Stimulated activated naive CD8-positive, alpha-beta T cell treated with anti-CD3 and anti-CD28 coated beads, Interleukin-15, amount 100 ng/mL, for 72 hours (primary cell): ENCODE measurements around the gene ORAI3.
A peak's percentile ranks its signal among the peaks of the same experiment; 100 is the strongest.

ENCODE experiments used
- ATAC-seq: fragments of 150-1000 bp; cut with Tn5 transposase; 2 replicates; pipeline ENCODE4 v1.10.0; 2021; ENCODE audit warnings: mild to moderate bottlenecking, moderate library complexity
- DNase-seq, 2 donors: peaks; one replicate each; pipeline ENCODE4 v3.0.0; 2021 to 2022
- H3K27ac Mint-ChIP-seq, 2 donors: one replicate each; pipeline ENCODE4 v1.8.0; 2022; ENCODE audit warnings: mild to moderate bottlenecking in 2 of 2, mixed read lengths in 2 of 2, moderate library complexity in 2 of 2
- H3K27me3 Mint-ChIP-seq: one replicate; pipeline ENCODE4 v1.8.0; 2022; ENCODE audit warnings: mixed read lengths
- H3K4me1 Mint-ChIP-seq: one replicate; pipeline ENCODE4 v1.8.0; 2022; ENCODE audit warnings: mild to moderate bottlenecking, mixed read lengths
- H3K4me3 Mint-ChIP-seq, 2 donors: one replicate each; pipeline ENCODE4 v1.8.0; 2022; ENCODE audit warnings: mild to moderate bottlenecking in 2 of 2, mixed read lengths in 2 of 2, moderate library complexity in 1 of 2
- H3K9me3 Mint-ChIP-seq, 2 donors: one replicate each; pipeline ENCODE4 v1.8.0; 2022; ENCODE audit warnings: mixed read lengths in 2 of 2

ORAI3 gene

DNA sequence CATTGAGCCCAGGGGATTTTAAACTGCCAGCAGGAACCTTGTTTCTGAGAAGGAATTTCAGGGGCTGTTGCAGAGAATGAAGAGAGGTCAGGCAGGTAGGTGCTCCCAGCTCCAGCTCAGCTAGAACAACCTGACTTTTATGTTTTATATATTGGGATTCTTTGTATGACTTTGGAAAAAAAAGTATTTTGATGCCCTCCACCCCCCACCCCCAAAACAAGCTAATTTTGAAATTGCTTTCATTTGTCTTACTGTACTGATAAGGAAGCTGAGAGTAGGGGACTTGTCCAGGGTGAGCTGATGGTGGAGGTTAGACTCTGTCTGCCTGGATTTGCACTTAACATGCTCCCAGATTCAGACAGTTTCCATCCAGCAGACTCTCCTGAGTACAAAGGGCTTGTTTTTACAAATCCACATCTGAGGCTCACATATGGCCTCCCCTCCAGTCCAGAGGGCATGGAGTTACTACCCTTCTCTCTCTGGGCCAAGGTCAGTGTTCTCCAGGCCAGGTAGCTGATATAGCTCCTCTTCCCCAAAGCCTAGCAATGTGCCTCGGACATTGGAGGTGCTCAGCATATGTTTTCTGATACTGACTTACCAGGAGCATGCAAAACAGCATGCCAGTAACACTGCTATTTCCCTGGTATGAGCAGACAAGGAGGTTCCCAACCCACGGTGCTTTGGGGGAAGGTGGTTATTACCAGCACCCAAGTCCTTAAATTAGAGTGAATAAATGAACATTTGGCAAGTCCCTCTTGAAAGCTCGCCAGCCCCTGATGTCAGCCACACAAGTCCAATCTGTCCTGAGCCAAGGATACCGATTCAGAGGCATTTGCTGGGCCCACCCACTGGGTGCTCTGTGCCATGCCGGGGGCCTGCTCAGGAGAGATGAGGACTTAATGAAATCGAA is 50.2 kb downstream of the ORAI3 start:
- H3K9me3 Mint-ChIP-seq = no peaks in the 10 kb centered on the region
- no peak overlapping the region for H3K4me3 Mint-ChIP-seq
- no peaks in the 10 kb centered on the region for H3K27me3 Mint-ChIP-seq
- ATAC-seq (no peak), DNase-seq (no peak)
- no peak overlapping the region for H3K27ac Mint-ChIP-seq
- H3K4me1 Mint-ChIP-seq = peaks cover 21% of the 10 kb centered on the region

GRCh38 chr16:31000671-31001382 is 52.0 kb downstream of the ORAI3 start:
- no peak overlapping the region for H3K4me3 Mint-ChIP-seq
- no peak for DNase-seq
- no peak overlapping the region for H3K27ac Mint-ChIP-seq
- H3K9me3 Mint-ChIP-seq = no peaks in the 10 kb centered on the region
- H3K4me1 Mint-ChIP-seq = peaks cover 7% of the 10 kb centered on the region
- no peak for ATAC-seq
- H3K27me3 Mint-ChIP-seq = no peaks in the 10 kb centered on the region

DNA sequence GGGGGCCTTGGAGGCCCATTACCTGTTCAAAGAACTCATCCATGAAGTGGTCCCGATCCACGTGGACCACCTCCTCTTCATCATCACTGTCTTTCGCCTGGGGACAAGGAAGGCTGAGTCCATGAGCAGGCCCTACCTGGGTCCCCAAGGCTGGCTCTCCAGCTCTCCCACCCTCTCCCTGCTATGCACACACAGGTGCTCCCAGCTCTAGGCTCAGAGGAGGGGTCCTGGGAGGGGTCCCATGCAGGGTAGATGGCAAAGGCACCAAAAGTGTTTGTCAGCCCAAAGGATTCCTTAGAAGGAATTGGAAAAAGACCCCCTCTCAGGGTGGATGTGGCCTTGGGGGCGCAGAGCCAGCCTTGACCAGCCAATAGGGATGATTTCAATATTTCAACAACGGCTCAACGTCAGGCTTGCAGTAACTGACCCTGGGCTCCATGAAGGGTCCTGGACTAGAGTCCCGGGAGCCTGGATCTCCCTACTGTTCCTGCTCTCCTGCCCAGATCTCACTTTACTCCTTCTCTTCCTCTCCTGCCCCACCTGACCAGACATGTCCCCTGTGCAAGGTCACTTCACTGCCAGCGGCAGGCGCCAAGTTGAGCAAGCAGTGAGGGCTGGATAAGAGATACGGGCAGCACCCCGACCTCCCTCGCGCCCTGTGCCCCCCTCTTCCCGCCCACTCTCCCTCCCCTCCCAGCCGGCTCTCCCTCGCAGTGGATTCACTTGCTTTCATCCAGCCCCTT is 52.8 kb downstream of the ORAI3 start:
- H3K4me1 Mint-ChIP-seq = peaks cover under 1% of the 10 kb centered on the region
- H3K27me3 Mint-ChIP-seq = no peaks in the 10 kb centered on the region
- DNase-seq (no peak), ATAC-seq (no peak)
- H3K9me3 Mint-ChIP-seq = no peaks in the 10 kb centered on the region
- H3K27ac Mint-ChIP-seq = peak overlapping the region in 1 of 2 donors; percentile 78
- H3K4me3 Mint-ChIP-seq = no peak overlapping the region

GRCh38 chr16:31002250-31002700 is 53.4 kb downstream of the ORAI3 start:
- Mint-ChIP-seq H3K27ac (peak overlapping the region in 1 of 2 donors; percentile 78), H3K9me3 (no peaks in the 10 kb centered on the region), H3K27me3 (no peaks in the 10 kb centered on the region), H3K4me3 (no peak overlapping the region), H3K4me1 (no peaks in the 10 kb centered on the region)
- ATAC-seq = no peak
- DNase-seq = no peak

DNA sequence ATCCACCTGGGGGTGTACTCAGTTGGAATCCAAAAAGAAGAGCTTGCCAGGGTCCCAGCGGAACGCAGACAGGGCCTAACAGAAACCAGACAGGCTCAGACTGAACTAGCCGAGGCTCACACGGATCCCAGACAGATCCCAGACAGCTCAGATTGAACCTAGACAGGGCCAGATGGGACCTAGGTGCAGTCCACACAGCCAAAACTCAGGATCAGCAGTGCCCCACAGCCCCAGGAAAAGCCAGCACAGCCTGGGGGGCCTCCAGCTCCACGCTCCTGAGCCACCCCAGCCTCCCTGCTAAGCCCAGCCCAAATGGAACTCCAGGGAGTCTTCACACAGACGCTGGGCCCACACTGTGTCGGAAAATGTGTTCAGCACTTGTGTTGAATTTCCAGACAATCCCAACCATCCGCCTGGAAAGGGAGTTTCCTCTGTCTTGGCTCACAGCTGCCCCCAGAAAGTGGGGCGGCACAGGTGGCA is 54.0 kb downstream of the ORAI3 start:
- H3K9me3 Mint-ChIP-seq = no peaks in the 10 kb centered on the region
- H3K4me3 Mint-ChIP-seq = no peak overlapping the region
- H3K27ac Mint-ChIP-seq = no peak overlapping the region
- H3K4me1 Mint-ChIP-seq = no peaks in the 10 kb centered on the region
- no peaks in the 10 kb centered on the region for H3K27me3 Mint-ChIP-seq
- ATAC-seq = no peak
- DNase-seq = no peak

DNA sequence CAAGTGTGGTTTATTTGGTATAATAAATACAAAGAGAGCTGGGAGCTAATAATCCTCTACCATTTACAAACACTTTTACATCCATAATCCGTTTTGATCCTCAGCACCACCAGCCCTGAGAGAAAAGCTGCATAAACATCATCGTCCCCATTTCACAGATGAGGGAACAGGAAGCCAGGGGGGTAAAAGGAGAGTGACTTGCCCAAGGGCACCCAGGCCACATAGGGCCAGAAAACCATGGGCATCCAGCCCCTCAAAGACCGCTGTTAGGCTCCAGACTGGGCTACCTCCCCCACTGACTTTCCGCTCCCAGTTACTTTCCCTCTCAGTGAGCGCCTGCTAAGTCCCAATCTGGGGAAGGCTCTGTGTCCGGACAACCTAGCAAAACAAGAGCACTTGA is 54.9 kb downstream of the ORAI3 start:
- H3K27me3 Mint-ChIP-seq = no peaks in the 10 kb centered on the region
- H3K4me1 Mint-ChIP-seq = no peaks in the 10 kb centered on the region
- H3K27ac Mint-ChIP-seq = no peak overlapping the region
- no peak for ATAC-seq
- no peak for DNase-seq
- H3K4me3 Mint-ChIP-seq = no peak overlapping the region
- no peaks in the 10 kb centered on the region for H3K9me3 Mint-ChIP-seq
